Parathyroid adenoma (tissue), 2 donors: ENCODE measurements around the gene CAMKMT.

Experiments used
- H2AFZ ChIP-seq: fragments of 300-600 bp; sonication (generic); one replicate; pipeline ENCODE4 v1.7.0; 2017; ENCODE audit warnings: antibody characterized with exemption, mild to moderate bottlenecking
- H3K27ac ChIP-seq: fragments of 300-600 bp; sonication (generic); one replicate; pipeline ENCODE4 v1.7.0; 2017
- H3K27me3 ChIP-seq: fragments of 300-600 bp; sonication (generic); one replicate; pipeline ENCODE4 v1.7.0; 2017; ENCODE audit warnings: low read length; ENCODE audit not compliant: control insufficient read depth, insufficient read depth
- H3K36me3 ChIP-seq: fragments of 300-600 bp; sonication (generic); one replicate; pipeline ENCODE4 v1.7.0; 2017; ENCODE audit warnings: low read length; ENCODE audit not compliant: control insufficient read depth, insufficient read depth
- H3K4me1 ChIP-seq: fragments of 300-600 bp; sonication (generic); one replicate; pipeline ENCODE4 v1.7.0; 2017; ENCODE audit warnings: control low read depth
- H3K4me2 ChIP-seq: fragments of 300-600 bp; sonication (generic); one replicate; pipeline ENCODE4 v1.7.0; 2017; ENCODE audit warnings: low read length
- H3K4me3 ChIP-seq: fragments of 300-600 bp; sonication (generic); one replicate; pipeline ENCODE4 v1.7.0; 2017; ENCODE audit warnings: low read depth, low read length
- H3K79me2 ChIP-seq: fragments of 300-600 bp; sonication (generic); one replicate; pipeline ENCODE4 v1.7.0; 2017; ENCODE audit warnings: control low read depth
- H3K9ac ChIP-seq: fragments of 300-600 bp; sonication (generic); one replicate; pipeline ENCODE4 v1.7.0; 2017; ENCODE audit warnings: mild to moderate bottlenecking
- H3K9me3 ChIP-seq: fragments of 300-600 bp; sonication (generic); one replicate; pipeline ENCODE4 v1.7.0; 2017; ENCODE audit warnings: low read length; ENCODE audit not compliant: control insufficient read depth
- CTCF ChIP-seq: fragments of 300-600 bp; sonication (generic); IDR thresholded peaks from one replicate; pipeline ENCODE4 v1.7.0; 2017; ENCODE audit warnings: antibody characterized with exemption, mild to moderate bottlenecking
- donor health status: primary hyperparathyroidism.

The CAMKMT gene

DNA sequence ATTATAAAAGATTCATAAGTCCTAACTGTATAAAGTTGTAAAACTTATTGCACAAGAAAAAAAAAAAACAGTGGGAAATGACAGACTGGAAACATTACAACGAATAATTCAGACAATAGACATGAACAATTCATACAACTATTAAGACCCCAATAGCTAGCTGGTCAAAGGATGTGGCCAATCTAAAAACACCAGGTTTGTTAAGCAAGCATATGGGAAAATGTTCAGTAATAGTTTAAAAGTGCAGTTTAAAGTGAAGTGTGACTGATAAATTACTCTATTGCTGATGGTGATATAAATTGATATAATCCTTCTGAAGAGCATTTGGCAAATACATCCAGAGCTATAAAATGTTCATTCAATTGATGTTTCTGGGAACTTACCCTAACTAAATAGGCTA is 289.0 kb downstream of the CAMKMT start:
- Histone ChIP-seq H3K9ac (no peak overlapping the region), H3K36me3 (no peaks in the 10 kb centered on the region), H3K79me2 (no peaks in the 10 kb centered on the region), H3K27ac (no peak overlapping the region), H3K4me1 (no peaks in the 10 kb centered on the region), H2AFZ (no peak overlapping the region), H3K9me3 (no peaks in the 10 kb centered on the region), H3K4me2 (no peak overlapping the region), H3K4me3 (no peak overlapping the region), H3K27me3 (no peaks in the 10 kb centered on the region)
- TF ChIP-seq CTCF = no peak

GRCh38 chr2:44651974-44652373 is 290.2 kb downstream of the CAMKMT start:
- Histone ChIP-seq H2AFZ (no peak overlapping the region), H3K27ac (no peak overlapping the region), H3K79me2 (no peaks in the 10 kb centered on the region), H3K4me3 (no peak overlapping the region), H3K36me3 (no peaks in the 10 kb centered on the region), H3K9me3 (no peaks in the 10 kb centered on the region), H3K27me3 (no peaks in the 10 kb centered on the region), H3K4me1 (no peaks in the 10 kb centered on the region), H3K9ac (no peak overlapping the region), H3K4me2 (no peak overlapping the region)
- no peak for TF ChIP-seq CTCF

DNA sequence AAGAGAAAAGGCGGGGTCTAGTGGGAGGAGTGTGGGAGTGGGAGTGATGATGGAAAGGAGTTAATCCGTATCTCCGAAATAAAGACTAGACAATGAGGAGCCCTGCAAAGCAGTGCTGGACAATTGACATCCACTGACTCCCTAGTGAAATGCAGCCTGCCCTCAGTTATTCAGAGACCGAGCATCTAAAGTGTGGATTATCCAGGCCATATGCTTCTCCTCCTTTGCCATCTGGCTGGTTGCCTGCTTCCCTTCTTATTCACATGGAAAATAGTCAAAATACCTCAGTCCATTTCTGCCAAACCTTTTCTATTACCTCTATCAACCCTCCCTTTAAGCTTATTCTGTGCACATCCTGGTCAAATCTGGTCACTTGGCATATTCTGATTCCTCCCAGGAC is 291.0 kb downstream of the CAMKMT start:
- Histone ChIP-seq H3K27ac (no peak overlapping the region), H3K79me2 (no peaks in the 10 kb centered on the region), H3K4me1 (no peaks in the 10 kb centered on the region), H3K4me3 (no peak overlapping the region), H3K4me2 (no peak overlapping the region), H3K9ac (no peak overlapping the region), H3K36me3 (no peaks in the 10 kb centered on the region), H3K9me3 (no peaks in the 10 kb centered on the region), H3K27me3 (no peaks in the 10 kb centered on the region), H2AFZ (no peak overlapping the region)
- no peak for TF ChIP-seq CTCF

DNA sequence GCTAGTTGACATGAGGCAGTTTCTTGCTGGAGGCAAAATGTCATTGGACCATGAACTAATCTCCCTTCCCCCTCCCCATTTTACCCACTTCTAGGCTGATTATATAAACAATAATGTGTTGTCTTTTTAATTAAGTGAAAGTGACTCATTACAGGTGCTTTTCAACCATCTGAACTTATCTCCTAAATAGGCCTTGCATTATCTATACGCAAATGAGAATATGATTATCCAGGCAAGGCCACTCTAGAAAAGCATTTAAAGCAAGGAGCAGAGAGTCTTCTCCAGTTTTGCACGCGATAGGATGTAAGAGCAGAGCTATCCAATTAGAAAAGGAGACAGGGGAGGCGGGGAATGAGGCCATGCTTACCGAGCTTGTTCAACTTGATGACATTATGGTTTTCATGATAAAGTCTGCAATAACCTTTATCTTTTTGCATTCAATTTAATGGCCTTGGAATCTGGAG is 293.7 kb downstream of the CAMKMT start:
- Histone ChIP-seq H3K9me3 (no peaks in the 10 kb centered on the region), H2AFZ (no peak overlapping the region), H3K9ac (no peak overlapping the region), H3K79me2 (no peaks in the 10 kb centered on the region), H3K27me3 (no peaks in the 10 kb centered on the region), H3K4me1 (no peaks in the 10 kb centered on the region), H3K4me2 (no peak overlapping the region), H3K36me3 (no peaks in the 10 kb centered on the region), H3K27ac (no peak overlapping the region), H3K4me3 (no peak overlapping the region)
- TF ChIP-seq CTCF = no peak

DNA sequence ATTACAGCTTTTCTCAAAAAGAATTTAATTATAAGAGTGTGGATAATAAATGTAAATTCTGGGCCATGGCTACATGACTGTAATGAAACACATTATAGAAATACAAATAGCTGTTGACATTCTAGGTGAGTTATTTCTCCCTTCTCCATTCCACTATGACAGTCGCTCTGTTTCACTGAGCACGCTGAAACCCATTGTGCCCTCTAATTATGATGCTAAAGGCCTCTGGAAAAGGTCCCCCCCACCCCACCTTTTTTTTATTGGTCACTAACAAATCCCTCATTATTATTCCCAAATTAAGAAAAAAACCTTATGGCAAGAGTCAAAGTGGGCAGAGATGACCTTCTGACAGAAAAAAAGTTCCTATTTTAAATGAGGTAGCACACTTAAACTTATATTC is 294.7 kb downstream of the CAMKMT start:
- no peak overlapping the region for H2AFZ ChIP-seq

More for the DNA sequence above, 294.7 kb downstream of the CAMKMT start:
- no peaks in the 10 kb centered on the region for H3K4me1 ChIP-seq
- no peaks in the 10 kb centered on the region for H3K9me3 ChIP-seq
- H3K9ac ChIP-seq = no peak overlapping the region
- no peak overlapping the region for H3K4me3 ChIP-seq
- no peak overlapping the region for H3K27ac ChIP-seq
- H3K4me2 ChIP-seq = no peak overlapping the region
- H3K27me3 ChIP-seq = no peaks in the 10 kb centered on the region
- no peaks in the 10 kb centered on the region for H3K36me3 ChIP-seq
- H3K79me2 ChIP-seq = no peaks in the 10 kb centered on the region
- TF ChIP-seq CTCF = no peak
